GM12864 (cell line): ENCODE results near the gene PAN3.

Source experiments
- DNase-seq: peaks from one replicate; pipeline ENCODE4 v3.0.0-alpha.2; 2011; ENCODE audit warnings: low read depth
- H3K4me3 ChIP-seq: 2 replicates; pipeline ENCODE4 v1.5.1; 2011; ENCODE audit warnings: mild to moderate bottlenecking, low read depth, low read length, control low read depth
- CTCF ChIP-seq: IDR thresholded peaks from 2 replicates; pipeline ENCODE4 v1.5.1; 2011; ENCODE audit warnings: low read depth, mild to moderate bottlenecking, moderate library complexity, low read length, control low read depth, inconsistent platforms; ENCODE audit errors: missing control alignments

Gene PAN3

GRCh38 chr13:28218679-28219078 is 80.3 kb downstream of the PAN3 start:
- TF ChIP-seq CTCF = no peak
- DNase-seq = no peak
- no peak overlapping the region for H3K4me3 ChIP-seq

GRCh38 chr13:28219408-28220099 is 81.2 kb downstream of the PAN3 start:
- no peak overlapping the region for H3K4me3 ChIP-seq
- no peak for DNase-seq
- no peak for TF ChIP-seq CTCF

GRCh38 chr13:28220166-28220565 is 81.8 kb downstream of the PAN3 start:
- DNase-seq = no peak
- TF ChIP-seq CTCF = no peak
- no peak overlapping the region for H3K4me3 ChIP-seq

GRCh38 chr13:28229522-28230411 is 91.4 kb downstream of the PAN3 start:
- H3K4me3 ChIP-seq = no peak overlapping the region
- no peak for TF ChIP-seq CTCF
- no peak for DNase-seq

- H3K4me3 ChIP-seq = no peak overlapping the region
- DNase-seq = no peak
- no peak for TF ChIP-seq CTCF
Observed at GRCh38 chr13:28231642-28232041, 93.3 kb downstream of the PAN3 start.

- DNase-seq = no peak
- H3K4me3 ChIP-seq = no peak overlapping the region
- TF ChIP-seq CTCF = no peak
Observed at GRCh38 chr13:28237944-28238343, 99.6 kb downstream of the PAN3 start.
